ENCODE results near the gene NFATC1. TPM values are rescaled to one million over a fixed set of nuclear protein-coding genes. Genes with fewer than 3 reads are reported as not detected.

The NFATC1 gene
- total RNA-seq, 1 donor from 2014 or later = 64.1 TPM

- H3K9me3 ChIP-seq = no peaks in the 10 kb centered on the region
- no peaks in the 10 kb centered on the region for H3K4me1 ChIP-seq
- H3K36me3 ChIP-seq = peaks cover 28 to 35% of the 10 kb centered on the region in 2 donors
- H3K4me3 ChIP-seq = no peak overlapping the region
- intact Hi-C loops (cut with DNase I) = no loop called here
- DNase-seq (ENCODE audit: low spot score in 2 of 2) = no peak
- no peak overlapping the region for H3K27ac ChIP-seq
- H3K27me3 ChIP-seq = no peaks in the 10 kb centered on the region
- no peak for TF ChIP-seq CTCF (IDR thresholded peaks at IDR 0.05)
These were observed 17.7 kb downstream of the NFATC1 start for GRCh38 chr18:79413426-79413825.

- no peak for TF ChIP-seq CTCF (IDR thresholded peaks at IDR 0.05)
- no peak for DNase-seq (ENCODE audit: low spot score in 2 of 2)
- no peak overlapping the region for H3K4me3 ChIP-seq
- H3K27me3 ChIP-seq = no peaks in the 10 kb centered on the region
- intact Hi-C loops (cut with DNase I) = no loop called here
- H3K4me1 ChIP-seq = no peaks in the 10 kb centered on the region
- H3K9me3 ChIP-seq = no peaks in the 10 kb centered on the region
- peaks cover 28 to 37% of the 10 kb centered on the region in 2 donors for H3K36me3 ChIP-seq
- no peak overlapping the region for H3K27ac ChIP-seq
These were observed 18.2 kb downstream of the NFATC1 start for GRCh38 chr18:79413901-79414300.

GRCh38 chr18:79416022-79416676 lies 20.4 kb downstream of the NFATC1 start:
- H3K27me3 ChIP-seq = no peaks in the 10 kb centered on the region
- H3K4me1 ChIP-seq = no peaks in the 10 kb centered on the region
- no peak for TF ChIP-seq CTCF (IDR thresholded peaks at IDR 0.05)
- H3K36me3 ChIP-seq = peaks cover 22 to 42% of the 10 kb centered on the region in 2 donors
- intact Hi-C loops (cut with DNase I) = no loop called here
- H3K4me3 ChIP-seq = no peak overlapping the region
- DNase-seq (ENCODE audit: low spot score in 2 of 2) = no peak
- H3K27ac ChIP-seq = no peak overlapping the region
- no peaks in the 10 kb centered on the region for H3K9me3 ChIP-seq

GRCh38 chr18:79416677-79417052 lies 20.9 kb downstream of the NFATC1 start:
- Histone ChIP-seq H3K4me3 (no peak overlapping the region), H3K27ac (no peak overlapping the region), H3K27me3 (no peaks in the 10 kb centered on the region), H3K36me3 (peaks cover 24 to 44% of the 10 kb centered on the region in 2 donors), H3K9me3 (no peaks in the 10 kb centered on the region), H3K4me1 (no peaks in the 10 kb centered on the region)
- intact Hi-C loops (cut with DNase I) = no loop called here
- no peak for TF ChIP-seq CTCF (IDR thresholded peaks at IDR 0.05)
- DNase-seq (ENCODE audit: low spot score in 2 of 2) = no peak

- no peak for TF ChIP-seq CTCF (IDR thresholded peaks at IDR 0.05)
- Histone ChIP-seq H3K27me3 (no peaks in the 10 kb centered on the region), H3K4me1 (no peaks in the 10 kb centered on the region), H3K36me3 (peaks cover 13 to 36% of the 10 kb centered on the region in 2 donors), H3K4me3 (no peak overlapping the region), H3K27ac (no peak overlapping the region), H3K9me3 (no peaks in the 10 kb centered on the region)
- intact Hi-C loops (cut with DNase I) = no loop called here
- no peak for DNase-seq (ENCODE audit: low spot score in 2 of 2)
These were observed 22.5 kb downstream of the NFATC1 start for GRCh38 chr18:79418236-79418635.

- Histone ChIP-seq H3K4me1 (no peaks in the 10 kb centered on the region), H3K4me3 (no peak overlapping the region), H3K36me3 (peaks cover 11 to 32% of the 10 kb centered on the region in 2 donors), H3K27ac (no peak overlapping the region), H3K27me3 (no peaks in the 10 kb centered on the region), H3K9me3 (no peaks in the 10 kb centered on the region)
- TF ChIP-seq CTCF (IDR thresholded peaks at IDR 0.05) = no peak
- DNase-seq (ENCODE audit: low spot score in 2 of 2) = no peak
- intact Hi-C loops (cut with DNase I) = no loop called here
These were observed 22.9 kb downstream of the NFATC1 start for GRCh38 chr18:79418642-79419041.

Measured in ascending aorta (tissue), 2 donors.